GM18526 (cell line): ENCODE results near the gene BTBD7.

ENCODE experiments used
- POLR2A ChIP-seq: IDR thresholded peaks from 3 replicates; pipeline ENCODE4 v1.6.1; 2011; ENCODE audit not compliant: insufficient read length; ENCODE audit errors: extremely low read depth

Gene BTBD7

DNA sequence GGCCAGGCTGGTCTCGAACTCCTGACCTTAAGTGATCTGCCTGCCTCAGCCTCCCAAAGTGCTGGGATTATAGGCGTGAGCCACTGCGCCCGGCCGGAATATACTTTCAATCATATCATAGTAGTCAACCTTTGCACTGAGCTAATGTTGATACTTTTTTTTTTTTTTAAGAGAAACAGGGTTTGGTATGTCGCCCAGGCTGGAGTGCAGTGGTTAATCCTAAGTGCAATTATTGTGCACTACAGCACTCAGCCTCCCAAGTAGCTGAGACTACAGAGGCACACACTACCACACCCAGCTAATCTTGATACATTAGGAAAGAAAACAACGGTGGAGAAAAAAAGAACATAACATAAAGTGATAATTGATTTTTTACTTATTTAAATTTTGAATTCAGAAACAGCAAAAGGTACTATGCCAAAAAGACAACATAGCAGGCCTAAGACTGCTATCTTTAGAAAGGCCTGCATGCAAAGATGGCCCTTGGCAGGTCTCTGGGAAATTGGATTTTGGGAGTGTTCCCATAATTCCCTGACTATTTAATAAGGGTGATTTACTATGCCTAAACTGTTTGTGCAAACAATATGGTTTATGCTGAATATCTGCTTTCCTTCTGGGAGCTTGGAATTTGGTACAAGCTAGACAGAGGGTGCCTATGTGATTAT lies 15.5 kb downstream of the BTBD7 start:
- no peak for TF ChIP-seq POLR2A

DNA sequence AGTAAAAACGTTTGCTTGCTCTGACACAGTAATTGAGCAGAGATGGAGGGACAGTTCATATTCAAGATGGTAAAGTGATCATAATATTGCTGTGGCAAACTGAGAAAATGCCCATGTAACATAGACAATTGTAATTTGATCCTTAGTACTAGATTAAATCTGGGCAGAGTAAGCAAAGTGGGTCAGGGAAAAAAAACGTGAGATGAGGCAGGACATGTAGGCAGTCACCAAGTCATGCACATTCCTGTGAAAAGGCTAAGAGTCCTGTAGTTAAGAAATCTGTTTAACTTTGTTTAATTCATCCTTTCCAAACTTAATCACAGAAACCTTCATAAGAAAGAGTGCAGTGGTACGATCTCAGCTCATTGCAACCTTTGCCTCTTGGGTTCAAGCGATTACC lies 16.1 kb downstream of the BTBD7 start:
- TF ChIP-seq POLR2A, result no peak

DNA sequence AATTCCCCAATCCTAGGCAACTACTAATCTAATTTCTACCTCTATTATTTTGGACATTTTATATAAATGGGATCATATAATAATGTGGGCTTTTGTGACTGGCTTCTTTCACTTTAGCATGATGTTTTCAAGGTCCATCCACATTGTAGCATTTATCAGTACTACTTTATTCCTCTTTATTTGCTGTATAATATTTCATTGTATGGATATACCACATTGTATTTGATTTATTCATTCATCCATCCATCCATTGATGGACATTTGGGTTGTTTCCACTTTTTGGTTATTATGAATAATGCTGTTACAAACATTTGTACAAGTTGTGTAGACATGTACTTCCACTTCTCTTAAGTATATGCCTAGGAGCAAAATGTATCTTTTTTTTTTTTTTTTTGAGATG lies 17.3 kb downstream of the BTBD7 start:
- no peak for TF ChIP-seq POLR2A

DNA sequence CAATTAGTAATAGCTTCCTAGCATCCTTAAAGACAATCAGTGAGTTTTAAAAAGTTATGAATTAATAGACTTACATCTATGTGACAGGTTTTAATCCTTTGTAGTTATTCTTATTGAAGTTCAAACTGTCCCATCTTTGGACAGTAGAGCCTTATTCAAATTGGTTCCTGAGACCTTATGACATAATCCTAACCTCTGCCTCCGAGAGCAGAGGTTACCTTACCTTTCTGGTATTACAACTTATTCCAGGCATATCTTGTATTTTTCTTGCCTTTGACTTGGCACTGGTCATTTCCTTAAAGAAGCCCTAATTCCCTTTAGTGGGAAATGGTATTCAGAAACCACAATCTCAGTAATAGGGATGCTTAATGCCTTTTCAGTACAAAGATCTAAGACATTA lies 21.8 kb downstream of the BTBD7 start:
- TF ChIP-seq POLR2A, result no peak

DNA sequence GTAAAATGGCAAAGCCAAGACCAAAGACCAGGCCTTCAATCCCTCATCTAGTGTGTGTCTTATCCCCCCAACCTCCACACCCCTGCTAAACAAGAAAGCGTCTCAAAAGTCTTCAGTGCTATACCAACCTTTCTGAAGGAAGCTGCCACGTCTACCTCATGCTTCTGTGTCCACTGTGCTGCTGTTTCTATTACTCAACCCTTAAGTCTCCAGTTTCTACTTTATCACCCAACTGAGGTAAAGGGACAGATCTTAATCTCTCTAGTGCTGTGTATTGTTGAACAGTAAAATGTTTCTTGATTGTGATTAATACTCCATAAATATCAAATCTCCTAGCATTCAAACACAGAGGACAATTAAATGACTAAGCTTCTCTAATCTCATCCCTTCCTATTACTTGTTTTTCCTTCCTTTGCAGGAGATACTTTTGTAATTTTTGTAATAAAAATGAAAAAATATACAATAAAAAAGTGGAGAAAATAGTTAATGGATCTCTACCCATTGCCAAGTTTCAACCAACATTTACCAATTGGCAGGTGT lies 23.3 kb downstream of the BTBD7 start:
- no peak for TF ChIP-seq POLR2A

DNA sequence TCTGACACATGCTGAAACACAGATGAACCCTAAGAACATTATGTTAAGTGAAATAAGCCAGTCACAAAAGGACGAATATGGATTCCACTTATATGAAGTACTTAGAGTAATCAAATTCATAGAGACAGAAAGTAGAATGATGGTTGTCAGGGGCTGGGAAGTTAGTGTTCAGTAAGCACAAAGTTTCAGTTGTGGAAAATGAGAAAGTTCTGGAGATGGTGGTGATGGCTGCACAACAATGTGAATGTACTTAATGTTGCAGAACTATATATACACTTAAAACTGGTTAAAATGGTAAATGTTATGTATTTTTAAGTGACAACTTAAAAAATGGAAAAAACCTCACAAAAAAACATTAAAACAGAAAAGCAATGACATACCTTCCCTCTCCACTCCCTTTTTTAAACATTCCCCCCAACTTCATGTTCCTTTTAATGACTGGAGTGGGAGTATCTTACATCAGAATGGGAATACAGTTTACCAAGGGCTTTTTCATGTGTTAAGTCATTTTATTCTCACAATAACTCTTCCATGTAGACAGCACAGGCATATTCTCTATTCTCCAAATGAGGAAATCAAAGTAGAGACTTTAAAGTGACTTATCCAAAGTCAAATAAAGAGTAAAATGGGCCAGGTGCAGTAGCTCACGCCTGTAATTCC lies 24.0 kb downstream of the BTBD7 start:
- TF ChIP-seq POLR2A, result no peak

DNA sequence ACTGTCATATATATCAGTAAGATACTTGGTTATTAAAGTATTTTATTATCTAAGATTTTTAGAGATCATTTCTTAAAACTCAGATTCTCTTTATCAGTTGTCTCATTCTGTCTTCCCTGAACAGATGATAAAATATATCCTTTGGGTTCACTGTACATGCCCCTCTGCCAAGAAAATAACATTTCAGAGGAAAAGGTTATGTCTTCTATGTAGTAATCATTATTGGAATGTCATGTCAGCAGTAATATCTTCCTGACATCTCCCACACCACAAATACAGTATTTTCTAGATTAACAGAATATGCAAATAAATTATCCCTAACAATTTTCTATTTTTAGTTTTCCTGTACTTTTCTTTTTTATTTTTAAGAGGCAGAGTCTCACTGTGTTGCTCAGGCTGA lies 26.0 kb downstream of the BTBD7 start:
- no peak for TF ChIP-seq POLR2A

DNA sequence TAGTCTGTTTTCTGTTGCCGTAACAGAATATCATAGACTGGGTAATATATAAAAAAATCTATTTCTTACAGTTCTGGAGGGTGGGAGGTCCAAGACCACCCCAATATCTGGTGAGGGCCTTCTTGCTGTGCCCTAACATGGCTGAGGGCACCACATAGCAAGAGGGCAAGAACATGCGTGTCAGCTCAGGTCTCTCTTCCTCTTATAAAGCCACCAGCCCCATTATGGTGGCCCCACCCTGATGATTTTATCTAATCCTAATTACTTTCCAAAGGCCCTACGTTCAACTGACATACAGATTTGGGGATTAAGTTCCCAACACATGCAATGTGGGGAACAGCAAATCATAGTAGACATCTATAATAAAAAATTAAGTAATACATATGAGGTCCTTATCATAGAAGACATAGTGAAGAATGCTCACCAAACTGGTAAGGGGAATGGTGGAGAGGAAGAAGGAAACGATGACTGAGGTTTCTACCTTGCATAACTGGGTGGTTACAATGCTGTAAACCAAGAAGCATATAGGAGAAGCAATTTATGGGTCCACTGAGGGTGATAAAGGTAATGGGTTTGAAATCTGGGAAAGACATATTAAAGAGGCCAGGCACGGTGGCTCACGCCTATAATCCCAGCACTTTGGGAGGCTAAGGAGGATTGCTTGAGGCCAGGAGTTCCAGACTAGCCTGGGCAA lies 27.0 kb downstream of the BTBD7 start:
- no peak for TF ChIP-seq POLR2A

DNA sequence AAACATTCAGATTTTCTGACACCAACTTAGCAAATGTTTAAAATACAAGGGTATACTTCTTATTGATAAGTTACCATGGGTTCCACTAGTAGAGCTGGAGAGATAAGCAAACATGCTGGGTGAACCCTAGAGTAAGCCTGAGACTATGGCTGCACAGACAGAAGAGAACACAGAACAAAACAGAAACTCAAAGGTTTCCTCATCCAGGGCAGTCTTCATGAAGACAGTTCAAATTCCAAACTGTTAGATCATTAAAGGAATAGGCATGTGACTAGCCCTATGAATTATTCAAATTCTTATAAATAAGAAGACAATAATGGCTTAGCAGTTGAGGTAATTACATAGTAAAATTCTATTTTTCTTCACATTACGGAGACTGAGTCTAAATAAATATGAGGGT lies 28.1 kb downstream of the BTBD7 start:
- no peak for TF ChIP-seq POLR2A

DNA sequence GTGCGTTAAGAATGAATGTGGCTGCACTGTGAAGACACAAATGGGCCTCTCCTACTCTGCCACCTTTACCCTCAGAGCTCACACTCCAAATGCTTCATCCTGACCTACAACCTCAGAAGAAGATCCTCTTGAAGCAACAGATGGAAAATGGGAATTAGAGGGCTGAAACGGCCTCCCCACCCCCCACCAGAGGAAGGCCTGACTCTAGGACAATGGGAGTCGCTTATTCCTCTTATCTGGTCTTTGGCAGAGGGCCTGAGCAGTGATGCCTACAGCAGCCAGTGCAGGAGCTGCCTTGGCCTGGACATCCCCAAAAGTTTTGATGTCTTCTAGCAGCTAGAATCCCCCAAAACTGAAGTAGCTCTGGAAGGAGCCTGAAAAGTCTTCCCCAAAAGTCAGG lies 29.2 kb downstream of the BTBD7 start:
- no peak for TF ChIP-seq POLR2A

DNA sequence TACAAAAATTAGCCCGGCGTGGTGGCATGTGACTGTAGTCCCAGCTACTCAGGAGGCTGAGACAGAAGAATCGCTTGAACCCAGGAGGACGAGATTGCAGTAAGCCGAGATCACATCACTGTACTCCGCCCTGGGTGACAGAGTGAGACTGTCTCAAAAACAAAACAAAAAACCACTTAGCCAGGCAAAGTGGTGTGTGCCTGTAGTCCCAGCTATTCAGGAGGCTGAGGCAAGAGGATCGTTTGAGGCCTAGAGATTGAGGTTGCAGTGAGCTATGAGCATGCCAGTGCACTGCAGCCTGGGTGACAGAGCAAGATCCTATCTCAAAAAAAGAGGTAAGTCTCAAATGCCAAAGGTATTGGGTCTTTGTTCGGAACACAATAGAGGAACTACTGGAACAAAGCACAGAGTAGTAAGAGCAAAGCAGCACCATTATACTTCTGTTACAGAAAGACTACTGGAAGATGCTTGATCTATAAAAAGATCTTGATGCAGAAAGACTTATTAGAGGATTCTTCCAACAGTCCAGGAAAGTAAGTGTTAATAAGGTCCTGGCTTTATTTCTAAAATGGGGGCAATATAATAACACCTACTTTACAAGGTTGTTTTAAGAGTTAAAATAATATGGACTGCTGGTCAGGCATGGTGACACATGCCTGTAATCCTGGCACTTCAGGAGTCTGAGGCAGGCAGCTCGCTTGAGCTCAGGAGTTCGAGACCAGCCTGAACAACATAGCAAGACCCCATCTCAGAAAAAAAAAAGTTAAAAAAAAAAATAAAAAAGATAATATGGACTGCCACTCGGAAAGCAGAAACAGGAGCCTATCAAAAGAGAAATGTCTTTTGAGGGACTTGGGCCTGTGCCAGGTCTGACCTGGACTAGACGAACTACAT lies 29.9 kb downstream of the BTBD7 start:
- no peak for TF ChIP-seq POLR2A

DNA sequence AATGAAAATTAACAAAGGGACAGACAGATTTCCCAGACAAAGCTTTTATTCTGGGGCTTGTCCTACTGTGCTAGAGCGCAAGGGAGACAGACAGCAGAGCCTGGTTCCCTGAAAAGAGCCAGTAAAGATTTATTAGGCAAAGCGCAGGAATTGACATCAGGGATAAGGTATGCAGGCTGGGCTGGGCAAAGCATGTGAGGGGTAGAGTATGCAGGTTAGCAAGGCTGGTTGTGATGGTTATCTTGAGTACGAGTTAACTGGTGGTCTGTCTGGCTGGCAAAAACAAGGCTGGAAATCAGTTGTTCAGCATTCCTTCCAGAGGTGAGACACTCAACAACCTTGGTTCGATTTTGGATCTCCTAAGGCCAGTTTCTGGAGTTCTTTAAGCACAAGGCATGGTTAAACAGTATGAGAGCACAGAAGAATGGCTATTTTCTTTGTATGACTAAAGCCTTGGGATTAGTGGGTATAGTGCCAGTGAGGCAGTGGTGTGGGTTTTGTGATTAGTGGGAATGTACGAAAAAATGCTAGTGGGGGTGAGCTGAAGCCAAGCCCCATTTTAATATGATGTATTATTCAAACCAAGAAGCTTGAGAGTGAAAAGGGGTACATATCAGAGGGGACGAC lies 30.9 kb downstream of the BTBD7 start:
- TF ChIP-seq POLR2A, result no peak

DNA sequence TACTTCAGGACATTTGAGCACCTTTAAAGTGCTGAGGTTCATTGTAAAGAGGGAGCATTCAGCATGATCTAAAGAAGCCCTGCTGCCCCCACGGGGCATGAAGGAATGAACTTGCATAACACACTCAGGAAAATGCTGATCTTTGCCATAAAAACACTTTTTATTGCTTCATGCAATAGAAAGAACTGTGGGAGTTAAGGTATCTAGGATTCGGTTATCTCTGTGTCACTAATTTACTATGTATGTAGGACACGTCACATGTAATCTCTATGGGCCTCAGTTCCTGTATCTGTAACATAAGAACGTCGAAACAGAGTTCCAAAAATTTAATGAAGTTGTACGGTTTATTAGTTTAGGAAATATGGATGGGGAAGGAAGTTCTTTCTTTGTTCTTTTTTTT lies 33.0 kb downstream of the BTBD7 start:
- no peak for TF ChIP-seq POLR2A

DNA sequence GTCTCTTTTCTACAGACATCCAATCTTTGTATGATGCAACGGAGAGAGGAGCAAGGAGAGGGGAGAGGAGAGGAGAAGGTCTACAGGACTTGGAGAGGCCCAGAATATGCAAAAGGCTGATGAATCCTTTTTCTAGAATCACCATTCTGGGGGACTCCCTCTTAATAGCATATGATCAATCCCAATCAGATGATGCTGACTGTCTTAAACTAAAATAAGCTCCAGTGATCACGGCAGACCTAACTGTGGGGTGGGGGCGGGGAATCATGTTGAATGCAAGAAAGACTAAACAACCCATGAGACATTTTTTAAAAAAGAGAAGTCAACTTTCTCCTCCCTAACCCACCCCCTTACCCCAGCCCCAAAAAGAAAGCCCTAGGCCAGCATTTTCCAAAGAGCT lies 33.4 kb downstream of the BTBD7 start:
- no peak for TF ChIP-seq POLR2A
